GM10847 (cell line): ENCODE measurements around the gene KIF25.

Experiments
- POLR2A ChIP-seq: IDR thresholded peaks from 2 replicates; pipeline ENCODE4 v1.6.1; 2011; ENCODE audit not compliant: insufficient read length; ENCODE audit errors: extremely low read depth

The KIF25 gene

GRCh38 chr6:167997642-167998041 is at the start of gene KIF25:
KIF25 (plus strand) TSS chr6:167997671; CDS start chr6:168029586, 31,915 bp downstream.
- no peak for TF ChIP-seq POLR2A

GRCh38 chr6:167947716-167948115 is 49.8 kb upstream of the KIF25 start:
- no peak for TF ChIP-seq POLR2A

- TF ChIP-seq POLR2A, result no peak
These were observed 48.8 kb upstream of the KIF25 start for GRCh38 chr6:167948716-167949115.

GRCh38 chr6:167949121-167949684 is 48.3 kb upstream of the KIF25 start:
- TF ChIP-seq POLR2A, result no peak

GRCh38 chr6:167951781-167952511 is 45.5 kb upstream of the KIF25 start:
- no peak for TF ChIP-seq POLR2A

GRCh38 chr6:167952512-167952859 is 45.0 kb upstream of the KIF25 start:
- TF ChIP-seq POLR2A, result no peak

GRCh38 chr6:167953551-167953950 is 43.9 kb upstream of the KIF25 start:
- no peak for TF ChIP-seq POLR2A

- no peak for TF ChIP-seq POLR2A
These were observed 43.3 kb upstream of the KIF25 start for GRCh38 chr6:167954151-167954550.

- TF ChIP-seq POLR2A, result no peak
These were observed 41.0 kb upstream of the KIF25 start for GRCh38 chr6:167956491-167956890.

GRCh38 chr6:167956983-167957492 is 40.4 kb upstream of the KIF25 start:
- no peak for TF ChIP-seq POLR2A

GRCh38 chr6:167957626-167958025 is 39.8 kb upstream of the KIF25 start:
- TF ChIP-seq POLR2A, result no peak

- TF ChIP-seq POLR2A, result no peak
These were observed 36.9 kb upstream of the KIF25 start for GRCh38 chr6:167960579-167960978.

- no peak for TF ChIP-seq POLR2A
These were observed 34.8 kb upstream of the KIF25 start for GRCh38 chr6:167962711-167963110.

- no peak for TF ChIP-seq POLR2A
These were observed 33.8 kb upstream of the KIF25 start for GRCh38 chr6:167963589-167964057.

- TF ChIP-seq POLR2A, result no peak
These were observed 31.6 kb upstream of the KIF25 start for GRCh38 chr6:167965592-167966539.

GRCh38 chr6:167966540-167966905 is 30.9 kb upstream of the KIF25 start:
- no peak for TF ChIP-seq POLR2A

GRCh38 chr6:167968091-167968490 is 29.4 kb upstream of the KIF25 start:
- no peak for TF ChIP-seq POLR2A
